Calu3 (cell line): ENCODE data around the gene UCN2. TPM values are rescaled to one million over a fixed set of nuclear protein-coding genes. Genes with fewer than 3 reads are reported as not detected.

Experiments
- BruUV-seq: library from RNA; stranded (reverse); fragments of 400-500 nt; replicated peaks from 2 replicates; lab custom pipeline; 2021; lab: Mats Ljungman, UMichigan
- CTCF ChIA-PET: fragments of 300-600 bp; sonication (Branson Sonifier 250); formaldehyde crosslinking; loops from one replicate; lab custom pipeline; 2022; ENCODE audit warnings: antibody characterized with exemption; lab: Charles Lee
- DNase-seq: peaks from one replicate; pipeline ENCODE4 v3.0.0; 2022
- H3K27ac Mint-ChIP-seq: one replicate; pipeline ENCODE4 v1.8.0; 2022; ENCODE audit warnings: mixed read lengths; ENCODE audit not compliant: unreplicated experiment
- H3K27me3 Mint-ChIP-seq: one replicate; pipeline ENCODE4 v1.8.0; 2022; ENCODE audit warnings: mixed read lengths; ENCODE audit not compliant: unreplicated experiment
- H3K36me3 Mint-ChIP-seq: one replicate; pipeline ENCODE4 v1.8.0; 2022; ENCODE audit warnings: mild to moderate bottlenecking, moderate library complexity, mixed read lengths; ENCODE audit not compliant: insufficient read depth, unreplicated experiment
- H3K4me1 Mint-ChIP-seq: one replicate; pipeline ENCODE4 v1.8.0; 2022; ENCODE audit warnings: mild to moderate bottlenecking, low read depth, mixed read lengths; ENCODE audit not compliant: unreplicated experiment
- H3K4me3 Mint-ChIP-seq: one replicate; pipeline ENCODE4 v1.8.0; 2022; ENCODE audit warnings: mild to moderate bottlenecking, low read depth, moderate library complexity, mixed read lengths; ENCODE audit not compliant: unreplicated experiment
- H3K9me3 Mint-ChIP-seq: one replicate; pipeline ENCODE4 v1.8.0; 2022; ENCODE audit warnings: low read depth, mixed read lengths; ENCODE audit not compliant: unreplicated experiment
- CTCF ChIP-seq: fragments of 200-600 bp; IDR thresholded peaks from one replicate; pipeline ENCODE4 v1.8.0; 2022; ENCODE audit warnings: antibody characterized with exemption; ENCODE audit not compliant: unreplicated experiment
- intact Hi-C: fragments of 100-400 bp; cut with micrococcal nuclease; formaldehyde crosslinking; loops from one replicate; pipeline ENCODE4 v1.10.0; 2022; ENCODE audit not compliant: unreplicated experiment
- total RNA-seq: library from RNA; stranded (reverse); gene quantifications from 2 replicates; pipeline ENCODE4 v1.2.3, GENCODE V29; 2022

UCN2 gene
- total RNA-seq, 1 experiment from 2014 or later: 0.94 TPM

GRCh38 chr3:48592519-48593087 lies 29.0 kb upstream of the UCN2 start:
- CTCF ChIA-PET: no interaction called here
- H3K9me3 Mint-ChIP-seq: no peaks in the 10 kb centered on the region
- H3K27ac Mint-ChIP-seq: no peak overlapping the region
- peaks cover 31% of the 10 kb centered on the region for H3K36me3 Mint-ChIP-seq
- peaks cover 13% of the 10 kb centered on the region for H3K4me1 Mint-ChIP-seq
- intact Hi-C loops: no loop called here
- H3K27me3 Mint-ChIP-seq: peaks cover 12% of the 10 kb centered on the region
- no peak for DNase-seq
- H3K4me3 Mint-ChIP-seq: no peak overlapping the region
- no peak for TF ChIP-seq CTCF
- BruUV-seq: no TSS peak

GRCh38 chr3:48591886-48592518 lies 28.4 kb upstream of the UCN2 start:
- no peak for DNase-seq
- Mint-ChIP-seq H3K27me3 (peaks cover 12% of the 10 kb centered on the region), H3K4me3 (no peak overlapping the region), H3K4me1 (peaks cover 13% of the 10 kb centered on the region), H3K27ac (no peak overlapping the region), H3K9me3 (no peaks in the 10 kb centered on the region), H3K36me3 (peaks cover 25% of the 10 kb centered on the region)
- CTCF ChIA-PET: no interaction called here
- no peak for TF ChIP-seq CTCF
- BruUV-seq: no TSS peak
- intact Hi-C loops: no loop called here

GRCh38 chr3:48591436-48591835 lies 27.9 kb upstream of the UCN2 start:
- CTCF ChIA-PET: no interaction called here
- no peak for TF ChIP-seq CTCF
- no TSS peak for BruUV-seq
- H3K4me1 Mint-ChIP-seq: peaks cover 10% of the 10 kb centered on the region
- intact Hi-C loops: no loop called here
- peaks cover 22% of the 10 kb centered on the region for H3K36me3 Mint-ChIP-seq
- DNase-seq: no peak
- no peaks in the 10 kb centered on the region for H3K9me3 Mint-ChIP-seq
- H3K27me3 Mint-ChIP-seq: peaks cover 12% of the 10 kb centered on the region
- no peak overlapping the region for H3K4me3 Mint-ChIP-seq
- no peak overlapping the region for H3K27ac Mint-ChIP-seq

GRCh38 chr3:48588230-48588629 lies 24.6 kb upstream of the UCN2 start:
- Mint-ChIP-seq H3K27ac (no peak overlapping the region), H3K9me3 (no peaks in the 10 kb centered on the region), H3K4me1 (no peaks in the 10 kb centered on the region), H3K36me3 (no peaks in the 10 kb centered on the region), H3K4me3 (no peak overlapping the region), H3K27me3 (peaks cover 12% of the 10 kb centered on the region)
- intact Hi-C loops: no loop called here
- DNase-seq: no peak
- no peak for TF ChIP-seq CTCF
- CTCF ChIA-PET: no interaction called here
- BruUV-seq: no TSS peak
